Smooth muscle cell (in vitro differentiated cells): ENCODE data around the gene DSG1. TPM values are rescaled to one million over a fixed set of nuclear protein-coding genes. Genes with fewer than 3 reads are reported as not detected.

Source experiments
- DNase-seq: peaks from one replicate; lab custom pipeline; 2025; ENCODE audit not compliant: unreplicated experiment; lab: John Stamatoyannopoulos, UW
- H2AFZ ChIP-seq: fragments of 200-600 bp; sonication (generic); 2 replicates; pipeline ENCODE4 v1.6.0; 2016; ENCODE audit warnings: antibody characterized with exemption, low read depth, mild to moderate bottlenecking
- H3F3A ChIP-seq: fragments of 200-600 bp; sonication (generic); 2 replicates; pipeline ENCODE4 v1.6.0; 2017; ENCODE audit warnings: antibody characterized with exemption, low read depth
- H3K27ac ChIP-seq: fragments of 200-600 bp; sonication (generic); 2 replicates; pipeline ENCODE4 v1.5.1; 2016; ENCODE audit warnings: low read depth, mild to moderate bottlenecking
- H3K27me3 ChIP-seq: fragments of 200-600 bp; sonication (generic); 2 replicates; pipeline ENCODE4 v1.6.1; 2016; ENCODE audit warnings: low read depth, mild to moderate bottlenecking
- H3K36me3 ChIP-seq: fragments of 200-600 bp; sonication (generic); 2 replicates; pipeline ENCODE4 v1.5.1; 2016; ENCODE audit warnings: low read depth
- H3K4me1 ChIP-seq: fragments of 200-600 bp; sonication (generic); 2 replicates; pipeline ENCODE4 v1.5.1; 2016; ENCODE audit warnings: low read depth
- H3K4me2 ChIP-seq: fragments of 200-600 bp; sonication (generic); 2 replicates; pipeline ENCODE4 v1.6.0; 2016; ENCODE audit warnings: mild to moderate bottlenecking
- H3K4me3 ChIP-seq: fragments of 200-600 bp; sonication (generic); 2 replicates; pipeline ENCODE4 v1.5.1; 2016; ENCODE audit warnings: mild to moderate bottlenecking
- H3K79me2 ChIP-seq: fragments of 200-600 bp; sonication (generic); 2 replicates; pipeline ENCODE4 v1.6.0; 2016; ENCODE audit warnings: low read depth, mild to moderate bottlenecking
- H3K9ac ChIP-seq: fragments of 200-600 bp; sonication (generic); 2 replicates; pipeline ENCODE4 v1.6.0; 2016; ENCODE audit warnings: low read depth
- H3K9me3 ChIP-seq: fragments of 200-600 bp; sonication (generic); replicated peaks from 2 replicates; pipeline ENCODE4 v1.5.1; 2016; ENCODE audit warnings: low read depth
- H4K20me1 ChIP-seq: fragments of 200-600 bp; sonication (generic); 2 replicates; pipeline ENCODE4 v1.6.0; 2016; ENCODE audit warnings: low read depth
- WGBS: methylation state at CpG from one replicate; pipeline ENCODE4 v1.1.7; 2016; ENCODE audit warnings: low lambda C conversion rate; 5-methylcytosine and 5-hydroxymethylcytosine counted together
- polyA plus RNA-seq: library from polyadenylated mRNA; unstranded; fragments of >200 nt; fragmentation: Nextera tagmentation; extraction: Ambion mirVana; gene quantifications from 2 replicates; pipeline ENCODE4 v1.2.1, GENCODE V29; 2016
- total RNA-seq: library from RNA; depleted of rRNA; stranded (reverse); fragments of >200 nt; gene quantifications from 2 replicates; pipeline ENCODE4 v1.2.3, GENCODE V29; 2014
- TF ChIP-seq, protein P1 (sequence below): fragments of 200-600 bp; sonication (generic); IDR thresholded peaks from 2 replicates; pipeline ENCODE4 v1.5.1; 2017; ENCODE audit warnings: borderline replicate concordance, mild to moderate bottlenecking, antibody characterized with exemption; ENCODE audit not compliant: insufficient read depth, poor library complexity, severe bottlenecking

Gene DSG1
- total and polyA plus RNA-seq, 2 experiments from 2014 or later = 5.0 to 65.5 TPM

DNA sequence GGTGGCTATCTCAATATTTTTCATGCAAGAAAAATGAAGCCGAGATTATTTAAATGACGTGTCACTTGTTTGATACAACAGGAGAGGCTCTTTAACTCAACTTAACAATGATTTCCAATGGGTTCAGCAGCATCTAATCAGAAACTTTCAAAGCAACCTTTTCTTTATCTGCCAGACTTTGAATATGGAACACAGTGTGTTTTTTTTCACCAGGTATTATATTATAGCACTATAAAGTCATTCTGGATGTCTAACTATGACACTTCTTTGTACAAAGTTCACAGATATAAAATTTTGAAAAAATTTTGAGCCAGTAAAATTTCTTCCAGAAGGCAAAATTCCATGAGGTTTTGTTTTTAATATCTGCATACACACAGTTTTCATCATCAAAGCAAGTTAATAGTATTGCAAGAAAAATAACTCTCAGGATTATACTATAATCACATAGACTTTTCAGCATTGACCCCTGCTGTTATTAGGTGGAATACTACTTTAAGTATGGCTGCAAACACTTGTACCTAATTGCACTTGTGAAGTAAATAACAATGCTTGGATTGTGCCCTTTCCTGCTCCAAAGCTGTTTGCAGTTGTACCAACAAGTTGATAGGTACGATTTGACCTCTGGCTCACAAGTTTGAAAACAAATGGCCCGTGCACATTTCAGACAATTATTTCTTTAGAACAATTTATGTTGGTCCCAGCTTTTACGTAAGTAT, 44.0 kb upstream of the DSG1 start:
- no peak overlapping the region for H2AFZ ChIP-seq
- H3K4me3 ChIP-seq = no peak overlapping the region
- TF ChIP-seq, protein P1, sequence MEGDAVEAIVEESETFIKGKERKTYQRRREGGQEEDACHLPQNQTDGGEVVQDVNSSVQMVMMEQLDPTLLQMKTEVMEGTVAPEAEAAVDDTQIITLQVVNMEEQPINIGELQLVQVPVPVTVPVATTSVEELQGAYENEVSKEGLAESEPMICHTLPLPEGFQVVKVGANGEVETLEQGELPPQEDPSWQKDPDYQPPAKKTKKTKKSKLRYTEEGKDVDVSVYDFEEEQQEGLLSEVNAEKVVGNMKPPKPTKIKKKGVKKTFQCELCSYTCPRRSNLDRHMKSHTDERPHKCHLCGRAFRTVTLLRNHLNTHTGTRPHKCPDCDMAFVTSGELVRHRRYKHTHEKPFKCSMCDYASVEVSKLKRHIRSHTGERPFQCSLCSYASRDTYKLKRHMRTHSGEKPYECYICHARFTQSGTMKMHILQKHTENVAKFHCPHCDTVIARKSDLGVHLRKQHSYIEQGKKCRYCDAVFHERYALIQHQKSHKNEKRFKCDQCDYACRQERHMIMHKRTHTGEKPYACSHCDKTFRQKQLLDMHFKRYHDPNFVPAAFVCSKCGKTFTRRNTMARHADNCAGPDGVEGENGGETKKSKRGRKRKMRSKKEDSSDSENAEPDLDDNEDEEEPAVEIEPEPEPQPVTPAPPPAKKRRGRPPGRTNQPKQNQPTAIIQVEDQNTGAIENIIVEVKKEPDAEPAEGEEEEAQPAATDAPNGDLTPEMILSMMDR = no peak
- DNase-seq = no peak
- no peaks in the 10 kb centered on the region for H3K79me2 ChIP-seq
- no peak overlapping the region for H3K9ac ChIP-seq
- peaks cover 13% of the 10 kb centered on the region for H3K4me1 ChIP-seq
- H4K20me1 ChIP-seq = no peaks in the 10 kb centered on the region
- H3K9me3 ChIP-seq = no peaks in the 10 kb centered on the region
- H3K4me2 ChIP-seq = no peak overlapping the region
- H3F3A ChIP-seq = peaks cover 12% of the 10 kb centered on the region
- H3K27me3 ChIP-seq = no peaks in the 10 kb centered on the region
- H3K27ac ChIP-seq = peak overlapping the region; percentile 54
- 80% methylated on average over 5 of the region's 5 CpGs for WGBS
- no peaks in the 10 kb centered on the region for H3K36me3 ChIP-seq

DNA sequence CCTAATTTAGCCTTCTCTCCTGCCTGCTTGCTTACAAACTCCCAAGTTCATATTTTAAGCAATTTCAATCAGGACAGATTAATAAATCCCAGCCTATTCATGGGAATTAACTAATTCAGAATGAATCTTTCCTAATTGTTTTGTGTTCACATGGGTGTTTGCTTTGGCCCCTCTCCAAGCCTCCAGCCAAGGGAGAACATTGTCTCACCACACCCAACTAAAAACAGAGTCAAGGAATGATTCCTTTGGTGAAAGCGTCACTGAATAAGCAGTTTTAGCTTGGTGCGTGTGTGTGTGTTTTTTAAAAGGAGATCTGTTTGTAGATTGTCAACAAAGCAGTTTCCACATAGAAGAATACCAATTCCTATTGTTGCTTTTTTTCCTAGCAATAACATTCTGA, 43.0 kb upstream of the DSG1 start:
- no peaks in the 10 kb centered on the region for H3K9me3 ChIP-seq
- WGBS = 30% methylated on average over 2 of the region's 2 CpGs
- H3K27me3 ChIP-seq = no peaks in the 10 kb centered on the region
- no peaks in the 10 kb centered on the region for H3K79me2 ChIP-seq
- no peaks in the 10 kb centered on the region for H3K36me3 ChIP-seq
- no peak for DNase-seq
- H3K27ac ChIP-seq = peak overlapping the region; percentile 54
- H2AFZ ChIP-seq = peak overlapping the region; percentile 48
- no peak overlapping the region for H3K9ac ChIP-seq
- peaks cover 12% of the 10 kb centered on the region for H3F3A ChIP-seq
- peaks cover 13% of the 10 kb centered on the region for H3K4me1 ChIP-seq
- no peaks in the 10 kb centered on the region for H4K20me1 ChIP-seq
- peak overlapping the region; percentile 26 for H3K4me2 ChIP-seq
- TF ChIP-seq, protein P1 = no peak
- H3K4me3 ChIP-seq = no peak overlapping the region

DNA sequence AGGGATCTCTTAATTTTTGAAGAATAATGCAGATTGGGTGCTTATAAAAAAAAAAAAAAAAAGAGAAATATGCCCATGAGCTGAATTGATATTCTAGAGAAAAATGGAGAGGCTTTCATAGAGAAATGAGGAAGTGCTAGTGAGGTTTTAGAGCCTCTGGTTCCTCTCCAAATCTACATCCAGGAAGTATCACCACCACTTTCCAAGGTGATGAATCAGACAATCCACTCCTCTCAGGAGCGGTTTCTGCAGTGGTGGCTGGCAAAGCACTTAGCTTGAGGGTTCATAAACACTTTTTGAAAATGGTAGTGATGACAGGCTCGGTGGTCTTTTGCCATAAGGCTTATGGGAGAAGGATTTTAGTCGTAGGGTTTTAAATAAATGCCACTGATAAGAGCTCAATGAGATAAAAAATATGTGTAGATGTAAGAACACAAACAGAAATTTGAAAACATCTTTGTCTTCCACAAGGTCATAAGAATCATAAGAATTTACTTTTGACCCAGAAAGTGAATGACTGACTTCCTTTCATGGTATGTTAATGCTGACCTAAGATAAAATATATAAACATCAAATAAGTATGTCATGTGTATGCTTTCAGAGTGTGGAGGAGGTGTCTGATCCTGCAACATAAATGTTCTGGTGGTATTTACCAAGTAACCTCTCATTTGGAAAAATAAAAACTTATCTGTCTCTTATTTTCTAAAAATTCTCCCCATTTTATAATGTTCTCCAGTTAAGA, 42.1 kb upstream of the DSG1 start:
- H3F3A ChIP-seq = peaks cover 12% of the 10 kb centered on the region
- H3K9ac ChIP-seq = no peak overlapping the region
- no peaks in the 10 kb centered on the region for H3K79me2 ChIP-seq
- peak overlapping the region; percentile 48 for H2AFZ ChIP-seq
- H3K9me3 ChIP-seq = no peaks in the 10 kb centered on the region
- no peaks in the 10 kb centered on the region for H4K20me1 ChIP-seq
- peak overlapping the region; percentile 26 for H3K4me2 ChIP-seq
- H3K27ac ChIP-seq = peak overlapping the region; percentile 54
- H3K4me1 ChIP-seq = peaks cover 13% of the 10 kb centered on the region
- H3K4me3 ChIP-seq = no peak overlapping the region
- no peaks in the 10 kb centered on the region for H3K36me3 ChIP-seq
- no peak for DNase-seq
- WGBS = 25% methylated on average over 3 of the region's 3 CpGs
- TF ChIP-seq, protein P1 = no peak
- no peaks in the 10 kb centered on the region for H3K27me3 ChIP-seq
